H1 (cell line): ENCODE measurements around the gene OR6Q1. TPM values are rescaled to one million over a fixed set of nuclear protein-coding genes. Genes with fewer than 3 reads are reported as not detected.

ENCODE experiments used
- CHD1 ChIP-seq: IDR thresholded peaks from 2 replicates; pipeline ENCODE4 v1.6.1; 2012; ENCODE audit warnings: low read depth, low read length, improper control_type of control experiment
- CTCF ChIP-seq, 3 experiments: IDR thresholded peaks; 1 replicate in 2 of 3; 2 replicates in 1 of 3; pipeline versions ENCODE4 v1.5.1 to v1.6.1; 2011; ENCODE audit warnings: low read length in 3 of 3, mild to moderate bottlenecking in 3 of 3, inconsistent platforms in 2 of 3, low read depth in 1 of 3, moderate library complexity in 1 of 3; ENCODE audit not compliant: insufficient read depth in 1 of 3; ENCODE audit errors: control extremely low read depth in 1 of 3
- TAF7 ChIP-seq: optimal IDR thresholded peaks from 2 replicates; pipeline ENCODE3; 2011; ENCODE audit warnings: low read depth, mild to moderate bottlenecking, inconsistent platforms, low read length, moderate library complexity, borderline replicate concordance
- USF2 ChIP-seq: IDR thresholded peaks from 2 replicates; pipeline ENCODE4 v1.6.1; 2011; ENCODE audit warnings: low read length, improper control_type of control experiment
- polyA plus RNA-seq, 7 experiments: library from polyadenylated mRNA; depleted of rRNA in 3 of 7; stranded (reverse) in 5 of 7; unstranded in 2 of 7; fragments of >200 nt in 5 of 7; fragments of 200-250 nt in 2 of 7; gene quantifications; 1 replicate in 5 of 7; 2 replicates in 1 of 7; 4 replicates in 1 of 7; pipeline versions ENCODE4 v1.2.1 to v1.2.3, GENCODE V29; 2011 to 2013; ENCODE audit warnings: missing spikeins in 2 of 7, mixed read lengths in 2 of 7
- total RNA-seq: library from RNA; stranded (reverse); fragmentation: NEBNext Ultra II Directional; extraction: Animal tissue kit (Norgen Biotek cat#: 25700); gene quantifications from 2 replicates; pipeline ENCODE4 v1.2.1, GENCODE V29; 2021

Gene OR6Q1
- total and polyA plus RNA-seq, 2 of the 8 experiments (the other 6 are each of a cell fraction or from before 2014, with no cell fraction given): not detected

GRCh38 chr11:58067685-58068084, 36.9 kb downstream of the OR6Q1 start (continued):
- TF ChIP-seq CTCF (IDR thresholded peaks at IDR 0.05; ENCODE audit: control extremely low read depth in 1 of 3, insufficient read depth in 1 of 3, low read depth in 1 of 3, low read length in 3 of 3): no peak
- no peak for TF ChIP-seq USF2
- TF ChIP-seq CHD1: no peak
- no peak for TF ChIP-seq TAF7
- TF ChIP-seq, all 59 proteins: peak for 0
